B cell (primary cell): ENCODE measurements around the gene ELMO1. TPM values are rescaled to one million over a fixed set of nuclear protein-coding genes. Genes with fewer than 3 reads are reported as not detected.

Experiments
- ATAC-seq: fragments of 200-7000 bp; cut with Tn5 transposase; one replicate; pipeline ENCODE4 v1.10.0; 2021; ENCODE audit warnings: low read depth, mild to moderate bottlenecking, moderate number of reproducible peaks, moderate library complexity
- CTCF ChIA-PET: fragments of 350-600 bp; sonication (Branson Sonifier 250); formaldehyde crosslinking; loops from one replicate; lab custom pipeline; 2021; ENCODE audit warnings: antibody characterized with exemption, inconsistent platforms; lab: Charles Lee
- POLR2A ChIA-PET: fragments of 350-600 bp; sonication (Branson Sonifier 250); formaldehyde crosslinking; loops from one replicate; lab custom pipeline; 2021; ENCODE audit warnings: antibody characterized with exemption; lab: Charles Lee
- DNase-seq: peaks from one replicate; pipeline ENCODE4 v3.0.0; 2013
- H2AFZ ChIP-seq: 2 replicates; pipeline ENCODE4 v1.6.1; 2012; ENCODE audit warnings: mild to moderate bottlenecking, low read depth, low read length; ENCODE audit not compliant: insufficient read depth, poor library complexity, severe bottlenecking
- H3K27ac ChIP-seq, 2 donors: 1 replicate in 1 of 2; 2 replicates in 1 of 2; pipeline ENCODE4 v1.5.1; 2012 to 2013; ENCODE audit warnings: low read length in 2 of 2, mild to moderate bottlenecking in 2 of 2, moderate library complexity in 1 of 2
- H3K27me3 ChIP-seq, 4 experiments: fragments of 200-600 bp in 1 of 4; sonication (generic) in 1 of 4; replicated peaks in 1 of 4; 1 replicate in 2 of 4; 2 replicates in 2 of 4; pipeline versions ENCODE4 v1.6.1 to v1.7.0; 2013 to 2016; ENCODE audit warnings: low read length in 3 of 4, mild to moderate bottlenecking in 2 of 4, mixed read lengths in 1 of 4, moderate library complexity in 1 of 4; ENCODE audit not compliant: insufficient read depth in 4 of 4, control insufficient read depth in 3 of 4; ENCODE audit errors: control extremely low read depth in 1 of 4
- H3K36me3 ChIP-seq, 2 experiments: replicated peaks in 1 of 2; 1 replicate in 1 of 2; 2 replicates in 1 of 2; pipeline versions ENCODE4 v1.6.1 to v1.7.1; 2013; ENCODE audit warnings: low read length in 1 of 2; ENCODE audit not compliant: insufficient read depth in 2 of 2, control insufficient read depth in 1 of 2; ENCODE audit errors: control extremely low read depth in 1 of 2, extremely low read depth in 1 of 2
- H3K4me1 ChIP-seq, 2 donors: fragments of 200-600 bp in 1 of 2; sonication (generic) in 1 of 2; 1 replicate in 1 of 2; 2 replicates in 1 of 2; pipeline versions ENCODE4 v1.5.1 to v1.6.1; 2013 to 2017; ENCODE audit warnings: low read length in 2 of 2; ENCODE audit not compliant: control insufficient read depth in 2 of 2, insufficient read depth in 2 of 2
- H3K4me2 ChIP-seq: replicated peaks from 2 replicates; pipeline ENCODE3; 2012; ENCODE audit warnings: mild to moderate bottlenecking, low read depth, low read length; ENCODE audit not compliant: poor library complexity, severe bottlenecking
- H3K4me3 ChIP-seq, 5 experiments: fragments of 200-600 bp in 1 of 5; sonication (generic) in 1 of 5; 1 replicate in 3 of 5; 2 replicates in 2 of 5; pipeline versions ENCODE4 v1.5.1 to v1.7.0; 2011 to 2016; ENCODE audit warnings: low read length in 4 of 5, mild to moderate bottlenecking in 4 of 5, low read depth in 2 of 5, control low read depth in 1 of 5, moderate library complexity in 1 of 5; ENCODE audit not compliant: insufficient read depth in 1 of 5; ENCODE audit errors: control extremely low read depth in 1 of 5, extremely low read depth in 1 of 5
- H3K79me2 ChIP-seq: fragments of 200-600 bp; sonication (generic); one replicate; pipeline ENCODE4 v1.6.0; 2016; ENCODE audit warnings: low read length; ENCODE audit not compliant: control insufficient read depth, insufficient read depth
- H3K9ac ChIP-seq: fragments of 200-600 bp; sonication (generic); 2 replicates; pipeline ENCODE4 v1.6.1; 2017; ENCODE audit warnings: mild to moderate bottlenecking, low read length, moderate library complexity
- H3K9me3 ChIP-seq, 3 donors: one replicate each; pipeline versions ENCODE4 v1.6.1 to v1.7.1; 2013; ENCODE audit warnings: low read length in 2 of 3; ENCODE audit not compliant: control insufficient read depth in 2 of 3, insufficient read depth in 1 of 3; ENCODE audit errors: control extremely low read depth in 1 of 3
- H4K20me1 ChIP-seq: 2 replicates; pipeline ENCODE4 v1.6.0; 2012; ENCODE audit warnings: mild to moderate bottlenecking, low read length; ENCODE audit not compliant: insufficient read depth, control insufficient read depth, poor library complexity, severe bottlenecking
- H3K27ac Mint-ChIP-seq: one replicate; pipeline ENCODE4 v1.8.0; 2021; ENCODE audit warnings: mixed read lengths
- H3K27me3 Mint-ChIP-seq: one replicate; pipeline ENCODE4 v1.8.0; 2021; ENCODE audit warnings: mixed read lengths
- H3K4me1 Mint-ChIP-seq: one replicate; pipeline ENCODE4 v1.8.0; 2021; ENCODE audit warnings: mixed read lengths
- H3K4me3 Mint-ChIP-seq: one replicate; pipeline ENCODE4 v1.8.0; 2021; ENCODE audit warnings: mixed read lengths
- H3K9me3 Mint-ChIP-seq: one replicate; pipeline ENCODE4 v1.8.0; 2022; ENCODE audit warnings: mixed read lengths; ENCODE audit not compliant: insufficient read depth
- EZH2 ChIP-seq: IDR thresholded peaks from 2 replicates; pipeline ENCODE4 v1.6.1; 2012; ENCODE audit warnings: borderline replicate concordance, low read depth, mild to moderate bottlenecking, moderate library complexity, low read length; ENCODE audit not compliant: insufficient read depth, poor library complexity, severe bottlenecking
- WGBS: methylation state at CpG from one replicate; pipeline ENCODE4 v1.1.5; 2013; ENCODE audit warnings: missing lambda C conversion rate; ENCODE audit not compliant: insufficient coverage; 5-methylcytosine and 5-hydroxymethylcytosine counted together
- intact Hi-C: fragments of 100-400 bp; cut with micrococcal nuclease; formaldehyde crosslinking; loops from one replicate; pipeline ENCODE4 v1.10.0; 2022
- polyA plus RNA-seq: library from polyadenylated mRNA; depleted of rRNA; stranded (reverse); fragments of >200 nt; gene quantifications from 2 replicates; pipeline ENCODE4 v1.2.3, GENCODE V29; 2012
- total RNA-seq, 2 donors: library from RNA; stranded (reverse); fragments of 120-200 nt in 1 of 2; gene quantifications; 1 replicate in 1 of 2; 2 replicates in 1 of 2; pipeline versions ENCODE4 v1.2.3 to v1.2.4, GENCODE V29; 2013 to 2022
- TF ChIP-seq, protein P1 (sequence below): fragments of 200-600 bp; IDR thresholded peaks from one replicate; pipeline ENCODE4 v1.8.0; 2022; ENCODE audit warnings: antibody characterized with exemption, mild to moderate bottlenecking

ELMO1 gene
- total and polyA plus RNA-seq, 2 donors (not counting 1 experiment from before 2014, with no cell fraction given): 44.7 to 177 TPM

- peak overlapping the region; percentile 28 for H3K27ac Mint-ChIP-seq
- Histone ChIP-seq H3K4me1 (peaks cover 18 to 27% of the 10 kb centered on the region in 2 donors), H3K9me3 (no peaks in the 10 kb centered on the region), H3K36me3 (no peaks in the 10 kb centered on the region), H3K27ac (no peak overlapping the region), H2AFZ (no peak overlapping the region), H4K20me1 (peaks cover 62% of the 10 kb centered on the region), H3K4me3 (no peak overlapping the region), H3K4me2 (no peak overlapping the region), H3K9ac (no peak overlapping the region), H3K27me3 (no peaks in the 10 kb centered on the region), H3K79me2 (peaks cover 92% of the 10 kb centered on the region)
- WGBS: 99% methylated on average over 6 of the region's 6 CpGs
- no peaks in the 10 kb centered on the region for H3K27me3 Mint-ChIP-seq
- no peak for ATAC-seq
- TF ChIP-seq, protein P1, sequence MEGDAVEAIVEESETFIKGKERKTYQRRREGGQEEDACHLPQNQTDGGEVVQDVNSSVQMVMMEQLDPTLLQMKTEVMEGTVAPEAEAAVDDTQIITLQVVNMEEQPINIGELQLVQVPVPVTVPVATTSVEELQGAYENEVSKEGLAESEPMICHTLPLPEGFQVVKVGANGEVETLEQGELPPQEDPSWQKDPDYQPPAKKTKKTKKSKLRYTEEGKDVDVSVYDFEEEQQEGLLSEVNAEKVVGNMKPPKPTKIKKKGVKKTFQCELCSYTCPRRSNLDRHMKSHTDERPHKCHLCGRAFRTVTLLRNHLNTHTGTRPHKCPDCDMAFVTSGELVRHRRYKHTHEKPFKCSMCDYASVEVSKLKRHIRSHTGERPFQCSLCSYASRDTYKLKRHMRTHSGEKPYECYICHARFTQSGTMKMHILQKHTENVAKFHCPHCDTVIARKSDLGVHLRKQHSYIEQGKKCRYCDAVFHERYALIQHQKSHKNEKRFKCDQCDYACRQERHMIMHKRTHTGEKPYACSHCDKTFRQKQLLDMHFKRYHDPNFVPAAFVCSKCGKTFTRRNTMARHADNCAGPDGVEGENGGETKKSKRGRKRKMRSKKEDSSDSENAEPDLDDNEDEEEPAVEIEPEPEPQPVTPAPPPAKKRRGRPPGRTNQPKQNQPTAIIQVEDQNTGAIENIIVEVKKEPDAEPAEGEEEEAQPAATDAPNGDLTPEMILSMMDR: no peak
- no peak for TF ChIP-seq EZH2
- POLR2A ChIA-PET: no interaction called here
- H3K4me3 Mint-ChIP-seq: peak overlapping the region; percentile 11
- no peak for DNase-seq
- intact Hi-C loops: no loop called here
- H3K4me1 Mint-ChIP-seq: peaks cover 52% of the 10 kb centered on the region
- CTCF ChIA-PET: interaction anchor here (1.2 kb wide), 1 partner anchor 9 kb away, joined by 3 read pairs; no protein-coding TSS in a partner anchor
- no peaks in the 10 kb centered on the region for H3K9me3 Mint-ChIP-seq
These were observed 30.3 kb downstream of the ELMO1 start for GRCh38 chr7:37418381-37418780.

GRCh38 chr7:37417107-37417474 is 31.6 kb downstream of the ELMO1 start:
- H4K20me1 ChIP-seq: peaks cover 62% of the 10 kb centered on the region
- no peak overlapping the region for H3K4me2 ChIP-seq
- Mint-ChIP-seq H3K4me1 (peaks cover 55% of the 10 kb centered on the region), H3K27ac (no peak overlapping the region), H3K9me3 (no peaks in the 10 kb centered on the region), H3K27me3 (no peaks in the 10 kb centered on the region), H3K4me3 (peak overlapping the region; percentile 21)
- intact Hi-C loops: no loop called here
- H3K27ac ChIP-seq: no peak overlapping the region
- H3K9me3 ChIP-seq: peaks cover 0 to 3% (median 0%) of the 10 kb centered on the region in 3 donors
- H3K4me3 ChIP-seq: no peak overlapping the region
- no peak overlapping the region for H3K9ac ChIP-seq
- peaks cover 90% of the 10 kb centered on the region for H3K79me2 ChIP-seq
- no peaks in the 10 kb centered on the region for H3K27me3 ChIP-seq
- H3K4me1 ChIP-seq: peaks cover 18 to 27% of the 10 kb centered on the region in 2 donors
- TF ChIP-seq EZH2: no peak
- TF ChIP-seq, protein P1: no peak
- 74% methylated on average over 3 of the region's 10 CpGs for WGBS
- ChIA-PET CTCF (interaction anchor here (1.1 kb wide), 1 partner anchor 74 kb away, joined by 3 read pairs; no protein-coding TSS in a partner anchor), POLR2A (no interaction called here)
- peak; percentile 53 for ATAC-seq
- H2AFZ ChIP-seq: no peak overlapping the region
- H3K36me3 ChIP-seq: peaks cover 0 to 3% of the 10 kb centered on the region in 2 experiments
- DNase-seq: peak; percentile 36
